ENCODE measurements around the gene LOX. TPM values are rescaled to one million over a fixed set of nuclear protein-coding genes. Genes with fewer than 3 reads are reported as not detected.

Gene LOX, protein sequence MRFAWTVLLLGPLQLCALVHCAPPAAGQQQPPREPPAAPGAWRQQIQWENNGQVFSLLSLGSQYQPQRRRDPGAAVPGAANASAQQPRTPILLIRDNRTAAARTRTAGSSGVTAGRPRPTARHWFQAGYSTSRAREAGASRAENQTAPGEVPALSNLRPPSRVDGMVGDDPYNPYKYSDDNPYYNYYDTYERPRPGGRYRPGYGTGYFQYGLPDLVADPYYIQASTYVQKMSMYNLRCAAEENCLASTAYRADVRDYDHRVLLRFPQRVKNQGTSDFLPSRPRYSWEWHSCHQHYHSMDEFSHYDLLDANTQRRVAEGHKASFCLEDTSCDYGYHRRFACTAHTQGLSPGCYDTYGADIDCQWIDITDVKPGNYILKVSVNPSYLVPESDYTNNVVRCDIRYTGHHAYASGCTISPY
- 179 and 324 TPM in 2 replicates for total RNA-seq

GRCh38 chr5:122078116-122079110, at the start of gene LOX:
Gene LOX, minus strand, starts transcription at chr5:122078259. Its CDS starts 274 bp downstream, at chr5:122077985.

Other genes starting within 250 kb of the LOX start
- gene FTMT, start 226.4 kb downstream of the LOX start, total RNA-seq: not detected in 2 replicates
- 20.0 and 23.0 TPM in 2 replicates for gene SRFBP1, start 116.3 kb downstream of the LOX start, total RNA-seq
- gene ZNF474, start 51.3 kb upstream of the LOX start, total RNA-seq: 0.28 TPM in 1 of 2 replicates, not detected in the other
- 0.19 and 0.85 TPM in 2 replicates for gene SNCAIP, start 234.0 kb upstream of the LOX start, total RNA-seq

Measured in regular cardiac myocyte (primary cell).